Measurements from ENCODE around the gene FMO4. TPM values are rescaled to one million over a fixed set of nuclear protein-coding genes. Genes with fewer than 3 reads are reported as not detected.

FMO4 gene
- total and polyA plus RNA-seq, 2 experiments from 2014 or later, result 3.1 to 3.4 TPM

- no peaks in the 10 kb centered on the region for H3K4me1 Mint-ChIP-seq
Measured at GRCh38 chr1:171329251-171329650, 15.3 kb downstream of the FMO4 start.

More at GRCh38 chr1:171329251-171329650, 15.3 kb downstream of the FMO4 start:
- H3K4me3 Mint-ChIP-seq, result no peak overlapping the region
- Histone ChIP-seq H3K4me3 (no peak overlapping the region), H3K9me2 (ENCODE audit: insufficient read depth) (no peaks in the 10 kb centered on the region), H3K4me2 (no peak overlapping the region), H3F3A (replicated peaks; ENCODE audit: low read depth) (no peaks in the 10 kb centered on the region), H3K27me3 (ENCODE audit: insufficient read depth) (no peaks in the 10 kb centered on the region), H2AFZ (no peak overlapping the region), H4K20me1 (replicated peaks; ENCODE audit: insufficient read depth) (no peaks in the 10 kb centered on the region), H3K79me2 (replicated peaks; ENCODE audit: insufficient read depth) (no peaks in the 10 kb centered on the region), H3K4me1 (ENCODE audit: insufficient read depth) (no peaks in the 10 kb centered on the region), H3K27ac (ENCODE audit: low read depth) (no peak overlapping the region), H3K36me3 (ENCODE audit: insufficient read depth) (no peaks in the 10 kb centered on the region)
- H3K27me3 Mint-ChIP-seq (ENCODE audit: insufficient read depth, low read depth, poor library complexity), result no peaks in the 10 kb centered on the region
- ATAC-seq (no peak), DNase-seq (ENCODE audit: low spot score) (no peak)
- H3K27ac Mint-ChIP-seq, result no peak overlapping the region
- no peaks in the 10 kb centered on the region for H3K36me3 Mint-ChIP-seq (ENCODE audit: low read depth)
- TF ChIP-seq NANOG (IDR thresholded peaks at IDR 0.05; ENCODE audit: borderline replicate concordance) (no peak), JUNB (IDR thresholded peaks at IDR 0.05; ENCODE audit: unreplicated experiment) (no peak), ZNF114 (CRISPR knock-in tag; IDR thresholded peaks at IDR 0.05) (no peak), REST (IDR thresholded peaks at IDR 0.05; ENCODE audit: unreplicated experiment) (no peak), STAT1 (IDR thresholded peaks at IDR 0.05; ENCODE audit: unreplicated experiment) (no peak), POLR2AphosphoS5 (IDR thresholded peaks at IDR 0.05; ENCODE audit: low read depth) (no peak), ZNF331 (CRISPR knock-in tag; IDR thresholded peaks at IDR 0.05; ENCODE audit: low read depth) (no peak)
- TF ChIP-seq, protein P1, sequence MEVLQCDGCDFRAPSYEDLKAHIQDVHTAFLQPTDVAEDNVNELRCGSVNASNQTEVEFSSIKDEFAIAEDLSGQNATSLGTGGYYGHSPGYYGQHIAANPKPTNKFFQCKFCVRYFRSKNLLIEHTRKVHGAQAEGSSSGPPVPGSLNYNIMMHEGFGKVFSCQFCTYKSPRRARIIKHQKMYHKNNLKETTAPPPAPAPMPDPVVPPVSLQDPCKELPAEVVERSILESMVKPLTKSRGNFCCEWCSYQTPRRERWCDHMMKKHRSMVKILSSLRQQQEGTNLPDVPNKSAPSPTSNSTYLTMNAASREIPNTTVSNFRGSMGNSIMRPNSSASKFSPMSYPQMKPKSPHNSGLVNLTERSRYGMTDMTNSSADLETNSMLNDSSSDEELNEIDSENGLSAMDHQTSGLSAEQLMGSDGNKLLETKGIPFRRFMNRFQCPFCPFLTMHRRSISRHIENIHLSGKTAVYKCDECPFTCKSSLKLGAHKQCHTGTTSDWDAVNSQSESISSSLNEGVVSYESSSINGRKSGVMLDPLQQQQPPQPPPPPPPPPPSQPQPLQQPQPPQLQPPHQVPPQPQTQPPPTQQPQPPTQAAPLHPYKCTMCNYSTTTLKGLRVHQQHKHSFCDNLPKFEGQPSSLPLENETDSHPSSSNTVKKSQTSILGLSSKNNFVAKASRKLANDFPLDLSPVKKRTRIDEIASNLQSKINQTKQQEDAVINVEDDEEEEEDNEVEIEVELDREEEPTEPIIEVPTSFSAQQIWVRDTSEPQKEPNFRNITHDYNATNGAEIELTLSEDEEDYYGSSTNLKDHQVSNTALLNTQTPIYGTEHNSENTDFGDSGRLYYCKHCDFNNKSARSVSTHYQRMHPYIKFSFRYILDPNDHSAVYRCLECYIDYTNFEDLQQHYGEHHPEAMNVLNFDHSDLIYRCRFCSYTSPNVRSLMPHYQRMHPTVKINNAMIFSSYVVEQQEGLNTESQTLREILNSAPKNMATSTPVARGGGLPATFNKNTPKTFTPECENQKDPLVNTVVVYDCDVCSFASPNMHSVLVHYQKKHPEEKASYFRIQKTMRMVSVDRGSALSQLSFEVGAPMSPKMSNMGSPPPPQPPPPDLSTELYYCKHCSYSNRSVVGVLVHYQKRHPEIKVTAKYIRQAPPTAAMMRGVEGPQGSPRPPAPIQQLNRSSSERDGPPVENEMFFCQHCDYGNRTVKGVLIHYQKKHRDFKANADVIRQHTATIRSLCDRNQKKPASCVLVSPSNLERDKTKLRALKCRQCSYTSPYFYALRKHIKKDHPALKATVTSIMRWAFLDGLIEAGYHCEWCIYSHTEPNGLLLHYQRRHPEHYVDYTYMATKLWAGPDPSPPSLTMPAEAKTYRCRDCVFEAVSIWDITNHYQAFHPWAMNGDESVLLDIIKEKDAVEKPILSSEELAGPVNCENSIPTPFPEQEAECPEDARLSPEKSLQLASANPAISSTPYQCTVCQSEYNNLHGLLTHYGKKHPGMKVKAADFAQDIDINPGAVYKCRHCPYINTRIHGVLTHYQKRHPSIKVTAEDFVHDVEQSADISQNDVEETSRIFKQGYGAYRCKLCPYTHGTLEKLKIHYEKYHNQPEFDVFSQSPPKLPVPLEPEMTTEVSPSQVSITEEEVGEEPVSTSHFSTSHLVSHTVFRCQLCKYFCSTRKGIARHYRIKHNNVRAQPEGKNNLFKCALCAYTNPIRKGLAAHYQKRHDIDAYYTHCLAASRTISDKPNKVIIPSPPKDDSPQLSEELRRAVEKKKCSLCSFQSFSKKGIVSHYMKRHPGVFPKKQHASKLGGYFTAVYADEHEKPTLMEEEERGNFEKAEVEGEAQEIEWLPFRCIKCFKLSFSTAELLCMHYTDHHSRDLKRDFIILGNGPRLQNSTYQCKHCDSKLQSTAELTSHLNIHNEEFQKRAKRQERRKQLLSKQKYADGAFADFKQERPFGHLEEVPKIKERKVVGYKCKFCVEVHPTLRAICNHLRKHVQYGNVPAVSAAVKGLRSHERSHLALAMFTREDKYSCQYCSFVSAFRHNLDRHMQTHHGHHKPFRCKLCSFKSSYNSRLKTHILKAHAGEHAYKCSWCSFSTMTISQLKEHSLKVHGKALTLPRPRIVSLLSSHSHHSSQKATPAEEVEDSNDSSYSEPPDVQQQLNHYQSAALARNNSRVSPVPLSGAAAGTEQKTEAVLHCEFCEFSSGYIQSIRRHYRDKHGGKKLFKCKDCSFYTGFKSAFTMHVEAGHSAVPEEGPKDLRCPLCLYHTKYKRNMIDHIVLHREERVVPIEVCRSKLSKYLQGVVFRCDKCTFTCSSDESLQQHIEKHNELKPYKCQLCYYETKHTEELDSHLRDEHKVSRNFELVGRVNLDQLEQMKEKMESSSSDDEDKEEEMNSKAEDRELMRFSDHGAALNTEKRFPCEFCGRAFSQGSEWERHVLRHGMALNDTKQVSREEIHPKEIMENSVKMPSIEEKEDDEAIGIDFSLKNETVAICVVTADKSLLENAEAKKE (CRISPR knock-in tag; IDR thresholded peaks at IDR 0.05), result no peak
- TF ChIP-seq, protein P2, sequence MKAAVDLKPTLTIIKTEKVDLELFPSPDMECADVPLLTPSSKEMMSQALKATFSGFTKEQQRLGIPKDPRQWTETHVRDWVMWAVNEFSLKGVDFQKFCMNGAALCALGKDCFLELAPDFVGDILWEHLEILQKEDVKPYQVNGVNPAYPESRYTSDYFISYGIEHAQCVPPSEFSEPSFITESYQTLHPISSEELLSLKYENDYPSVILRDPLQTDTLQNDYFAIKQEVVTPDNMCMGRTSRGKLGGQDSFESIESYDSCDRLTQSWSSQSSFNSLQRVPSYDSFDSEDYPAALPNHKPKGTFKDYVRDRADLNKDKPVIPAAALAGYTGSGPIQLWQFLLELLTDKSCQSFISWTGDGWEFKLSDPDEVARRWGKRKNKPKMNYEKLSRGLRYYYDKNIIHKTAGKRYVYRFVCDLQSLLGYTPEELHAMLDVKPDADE (IDR thresholded peaks at IDR 0.05), result no peak
- H3K9me3 Mint-ChIP-seq, result no peaks in the 10 kb centered on the region

All from GM23338 (cell line).